ENCODE data around the gene RCBTB1.

Gene RCBTB1

DNA sequence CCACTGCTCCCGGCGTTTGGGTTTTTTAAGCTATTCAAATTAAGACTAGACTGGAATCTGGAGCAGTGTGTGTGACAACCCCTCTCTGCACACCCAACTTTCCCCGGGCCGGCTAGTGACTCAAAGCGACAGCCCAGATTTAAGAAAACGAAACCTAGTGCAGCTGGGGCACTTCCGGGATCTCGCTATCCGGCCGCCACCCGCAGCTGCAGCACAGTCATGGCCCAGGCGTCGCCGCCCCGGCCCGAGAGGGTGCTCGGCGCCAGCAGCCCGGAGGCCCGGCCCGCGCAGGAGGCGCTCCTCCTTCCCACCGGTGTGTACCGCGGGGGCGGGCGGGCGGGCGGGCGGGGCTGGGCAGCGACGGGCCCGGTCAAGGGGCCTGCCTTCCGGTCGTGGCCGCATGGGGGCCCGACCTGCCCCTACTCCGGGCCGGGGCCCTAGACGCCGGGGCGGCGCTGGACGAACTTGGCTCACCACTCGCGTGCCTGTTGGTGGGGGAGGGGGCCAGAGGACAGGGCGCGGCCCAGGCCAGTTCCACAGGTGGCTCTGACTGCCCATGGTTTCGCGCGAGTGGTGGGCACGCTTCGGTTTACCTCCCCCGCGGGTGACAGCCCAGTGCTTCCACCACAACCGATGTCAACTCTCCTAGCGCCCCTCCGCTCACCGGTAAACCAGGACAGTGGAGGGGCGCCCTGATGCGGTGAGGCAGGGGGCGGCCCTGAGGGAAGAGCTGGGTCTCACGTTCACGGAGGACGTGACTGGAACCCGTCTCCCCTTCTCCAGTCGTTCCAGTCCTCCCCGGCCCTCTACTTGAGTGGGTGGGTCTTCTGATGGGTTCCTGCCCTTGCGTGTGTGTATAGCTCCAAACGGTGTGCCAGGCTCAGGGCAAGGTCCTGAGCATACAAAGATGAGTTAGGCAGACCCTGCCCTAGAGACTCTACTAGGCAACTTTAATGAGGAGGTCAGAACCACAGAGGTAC is 89.3 kb downstream of the RCBTB1 start, which contains the start of gene PHF11:
PHF11 (plus strand) TSS at position 171 of the 980 bp plus-strand sequence; CDS start at position 220, 49 bp downstream.
- Mint-ChIP-seq H3K36me3 (ENCODE audit: low read depth) (peaks cover 45% of the 10 kb centered on the region), H3K4me3 (peak within 1 kb of the TSS; percentile 97), H3K27ac (peak within 1 kb of the TSS; percentile 99), H3K4me1 (ENCODE audit: low read depth) (peaks cover 52% of the 10 kb centered on the region), H3K9me3 (no peaks in the 10 kb centered on the region), H3K27me3 (ENCODE audit: low read depth) (no peaks in the 10 kb centered on the region)

- Mint-ChIP-seq H3K36me3 (ENCODE audit: low read depth) (peaks cover 38% of the 10 kb centered on the region), H3K4me1 (ENCODE audit: low read depth) (peaks cover 44% of the 10 kb centered on the region), H3K4me3 (peak overlapping the region; percentile 97), H3K9me3 (no peaks in the 10 kb centered on the region), H3K27me3 (ENCODE audit: low read depth) (no peaks in the 10 kb centered on the region), H3K27ac (peak overlapping the region; percentile 99)
These were observed 90.7 kb downstream of the RCBTB1 start for GRCh38 chr13:49494645-49495044.

DNA sequence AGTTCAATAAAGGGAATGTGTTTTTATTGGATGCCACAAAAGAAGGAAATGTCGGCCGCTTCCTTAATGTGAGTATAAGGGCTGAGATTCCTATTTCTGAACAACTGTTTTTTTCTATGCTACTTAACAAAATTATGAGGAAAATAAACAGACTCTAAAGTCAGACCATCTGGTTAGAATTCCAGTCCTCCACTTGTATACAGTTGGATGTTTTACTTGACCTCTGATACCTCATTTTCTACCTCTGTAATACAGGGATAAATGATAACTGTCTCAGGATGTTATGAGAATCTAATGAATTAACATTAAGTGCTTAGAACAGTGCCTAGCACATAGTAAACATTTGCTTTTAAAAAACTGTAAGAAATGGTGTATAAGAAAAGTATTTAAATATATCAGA is 96.8 kb downstream of the RCBTB1 start:
- H3K9me3 Mint-ChIP-seq: no peaks in the 10 kb centered on the region
- no peak overlapping the region for H3K27ac Mint-ChIP-seq
- H3K36me3 Mint-ChIP-seq (ENCODE audit: low read depth): peaks cover 15% of the 10 kb centered on the region
- H3K4me3 Mint-ChIP-seq: no peak overlapping the region
- no peaks in the 10 kb centered on the region for H3K27me3 Mint-ChIP-seq (ENCODE audit: low read depth)
- H3K4me1 Mint-ChIP-seq (ENCODE audit: low read depth): peaks cover 2% of the 10 kb centered on the region
